Mucosa of rectum (tissue), 2 donors: ENCODE data around the gene BRF1.

Source experiments
- H3K27ac ChIP-seq, 2 donors: one replicate each; pipeline ENCODE4 v1.7.0; 2013; ENCODE audit warnings: inconsistent platforms in 2 of 2, low read depth in 2 of 2, low read length in 2 of 2
- H3K27me3 ChIP-seq, 2 donors: one replicate each; pipeline ENCODE4 v1.7.0; 2013; ENCODE audit warnings: low read length in 2 of 2; ENCODE audit not compliant: control insufficient read depth in 2 of 2, insufficient read depth in 2 of 2
- H3K36me3 ChIP-seq, 2 donors: one replicate each; pipeline ENCODE4 v1.7.0; 2013; ENCODE audit warnings: low read length in 2 of 2; ENCODE audit not compliant: control insufficient read depth in 2 of 2, insufficient read depth in 2 of 2
- H3K4me1 ChIP-seq, 2 donors: one replicate each; pipeline ENCODE4 v1.7.0; 2013; ENCODE audit warnings: low read length in 2 of 2, mild to moderate bottlenecking in 1 of 2; ENCODE audit not compliant: control insufficient read depth in 2 of 2, insufficient read depth in 2 of 2
- H3K4me3 ChIP-seq, 2 donors: one replicate each; pipeline ENCODE4 v1.7.0; 2013; ENCODE audit warnings: low read length in 2 of 2
- H3K9ac ChIP-seq, 2 donors: one replicate each; pipeline ENCODE4 v1.7.0; 2013; ENCODE audit warnings: low read length in 2 of 2, low read depth in 1 of 2, mild to moderate bottlenecking in 1 of 2
- H3K9me3 ChIP-seq, 2 donors: one replicate each; pipeline ENCODE4 v1.7.0; 2013; ENCODE audit warnings: low read length in 2 of 2; ENCODE audit not compliant: control insufficient read depth in 2 of 2
- donor health status: healthy.
- donor health status: Normal muscosa, but diverticular disease.

BRF1 gene

GRCh38 chr14:105177082-105177481 is 123.7 kb downstream of the BRF1 start:
- Histone ChIP-seq H3K4me3 (no peak overlapping the region), H3K27me3 (no peaks in the 10 kb centered on the region), H3K9ac (no peak overlapping the region), H3K27ac (no peak overlapping the region), H3K36me3 (no peaks in the 10 kb centered on the region), H3K4me1 (peaks cover 8 to 14% of the 10 kb centered on the region in 2 donors), H3K9me3 (no peaks in the 10 kb centered on the region)

- Histone ChIP-seq H3K36me3 (no peaks in the 10 kb centered on the region), H3K27ac (no peak overlapping the region), H3K4me1 (peaks cover 8 to 9% of the 10 kb centered on the region in 2 donors), H3K9me3 (no peaks in the 10 kb centered on the region), H3K4me3 (no peak overlapping the region), H3K9ac (no peak overlapping the region), H3K27me3 (no peaks in the 10 kb centered on the region)
These were observed 124.3 kb downstream of the BRF1 start for GRCh38 chr14:105176513-105176912.

- Histone ChIP-seq H3K9me3 (no peaks in the 10 kb centered on the region), H3K4me3 (no peak overlapping the region), H3K4me1 (peaks cover 0 to 4% of the 10 kb centered on the region in 2 donors), H3K27me3 (peaks cover 4 to 13% of the 10 kb centered on the region in 2 donors), H3K27ac (no peak overlapping the region), H3K9ac (no peak overlapping the region), H3K36me3 (no peaks in the 10 kb centered on the region)
These were observed 126.6 kb downstream of the BRF1 start for GRCh38 chr14:105173901-105174894.

- no peak overlapping the region for H3K4me3 ChIP-seq
- no peak overlapping the region for H3K9ac ChIP-seq
- H3K27me3 ChIP-seq: peaks cover 5 to 13% of the 10 kb centered on the region in 2 donors
- no peak overlapping the region for H3K27ac ChIP-seq
- H3K36me3 ChIP-seq: no peaks in the 10 kb centered on the region
- H3K9me3 ChIP-seq: no peaks in the 10 kb centered on the region
- peaks cover 0 to 4% of the 10 kb centered on the region in 2 donors for H3K4me1 ChIP-seq
These were observed 127.7 kb downstream of the BRF1 start for GRCh38 chr14:105173145-105173544.

- Histone ChIP-seq H3K27ac (no peak overlapping the region), H3K27me3 (peaks cover 5 to 13% of the 10 kb centered on the region in 2 donors), H3K4me1 (peaks cover 0 to 8% of the 10 kb centered on the region in 2 donors), H3K9me3 (no peaks in the 10 kb centered on the region), H3K36me3 (no peaks in the 10 kb centered on the region), H3K9ac (no peak overlapping the region), H3K4me3 (no peak overlapping the region)
These were observed 128.3 kb downstream of the BRF1 start for GRCh38 chr14:105172476-105172875.

- H3K9me3 ChIP-seq: no peaks in the 10 kb centered on the region
- H3K36me3 ChIP-seq: no peaks in the 10 kb centered on the region
- peaks cover 5 to 13% of the 10 kb centered on the region in 2 donors for H3K27me3 ChIP-seq
- H3K9ac ChIP-seq: no peak overlapping the region
- H3K27ac ChIP-seq: no peak overlapping the region
- H3K4me3 ChIP-seq: no peak overlapping the region
- peaks cover 0 to 8% of the 10 kb centered on the region in 2 donors for H3K4me1 ChIP-seq
These were observed 129.7 kb downstream of the BRF1 start for GRCh38 chr14:105171004-105171673.

- Histone ChIP-seq H3K4me3 (no peak overlapping the region), H3K4me1 (peaks cover 4 to 9% of the 10 kb centered on the region in 2 donors), H3K9me3 (no peaks in the 10 kb centered on the region), H3K27ac (no peak overlapping the region), H3K9ac (no peak overlapping the region), H3K36me3 (no peaks in the 10 kb centered on the region), H3K27me3 (peaks cover 5 to 13% of the 10 kb centered on the region in 2 donors)
These were observed 130.8 kb downstream of the BRF1 start for GRCh38 chr14:105169776-105170655.

- H3K36me3 ChIP-seq: no peaks in the 10 kb centered on the region
- no peaks in the 10 kb centered on the region for H3K9me3 ChIP-seq
- no peak overlapping the region for H3K27ac ChIP-seq
- no peak overlapping the region for H3K9ac ChIP-seq
- H3K4me3 ChIP-seq: peak overlapping the region in 1 of 2 donors; percentile 48
- peaks cover 5 to 13% of the 10 kb centered on the region in 2 donors for H3K27me3 ChIP-seq
- H3K4me1 ChIP-seq: peaks cover 7 to 8% of the 10 kb centered on the region in 2 donors
These were observed 131.8 kb downstream of the BRF1 start for GRCh38 chr14:105168979-105169507.

GRCh38 chr14:105168496-105168978 is 132.3 kb downstream of the BRF1 start, which contains the start of gene JAG2:
Gene JAG2, minus strand, starts transcription at chr14:105168776. Its CDS starts 356 bp downstream, at chr14:105168420.
- Histone ChIP-seq H3K4me1 (peaks cover 7 to 8% of the 10 kb centered on the region in 2 donors), H3K27me3 (peaks cover 5 to 13% of the 10 kb centered on the region in 2 donors), H3K9me3 (no peaks in the 10 kb centered on the region), H3K4me3 (peak within 1 kb of the TSS; percentile 44 to 48), H3K9ac (no peak within 1 kb of the TSS), H3K27ac (no peak within 1 kb of the TSS), H3K36me3 (no peaks in the 10 kb centered on the region)
